ENCODE results near the gene ADAMTS7.
"Not testable (repeated sequence)": the region's sequence is repeated elsewhere in the genome, so short reads cannot be mapped to it uniquely, and the experiment has no call there.

The ADAMTS7 gene

DNA sequence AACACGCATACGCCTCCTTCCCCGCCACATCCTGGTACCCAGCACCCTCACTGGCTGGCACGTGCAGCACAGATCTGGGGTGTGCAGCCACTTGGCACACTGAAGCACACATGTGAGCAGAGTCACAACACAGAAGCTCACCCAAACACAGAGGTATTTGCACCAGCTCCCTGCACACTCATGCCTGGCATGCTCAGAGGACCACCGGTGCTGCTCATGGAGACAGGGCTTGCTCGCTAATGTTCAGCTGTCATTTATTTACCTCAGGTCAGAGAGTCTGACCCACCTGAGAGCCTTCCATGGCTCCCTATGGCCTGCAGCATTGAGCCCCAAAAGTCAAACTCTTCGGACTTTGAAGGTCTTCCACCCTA is 70.4 kb downstream of the ADAMTS7 start:
- FAIRE-seq, result no peak
- no peak for TF ChIP-seq POLR2A (IDR thresholded peaks at IDR 0.05; ENCODE audit: low read depth, low read length)
- DNase-seq (ENCODE audit: insufficient read length, low spot score), result no peak

DNA sequence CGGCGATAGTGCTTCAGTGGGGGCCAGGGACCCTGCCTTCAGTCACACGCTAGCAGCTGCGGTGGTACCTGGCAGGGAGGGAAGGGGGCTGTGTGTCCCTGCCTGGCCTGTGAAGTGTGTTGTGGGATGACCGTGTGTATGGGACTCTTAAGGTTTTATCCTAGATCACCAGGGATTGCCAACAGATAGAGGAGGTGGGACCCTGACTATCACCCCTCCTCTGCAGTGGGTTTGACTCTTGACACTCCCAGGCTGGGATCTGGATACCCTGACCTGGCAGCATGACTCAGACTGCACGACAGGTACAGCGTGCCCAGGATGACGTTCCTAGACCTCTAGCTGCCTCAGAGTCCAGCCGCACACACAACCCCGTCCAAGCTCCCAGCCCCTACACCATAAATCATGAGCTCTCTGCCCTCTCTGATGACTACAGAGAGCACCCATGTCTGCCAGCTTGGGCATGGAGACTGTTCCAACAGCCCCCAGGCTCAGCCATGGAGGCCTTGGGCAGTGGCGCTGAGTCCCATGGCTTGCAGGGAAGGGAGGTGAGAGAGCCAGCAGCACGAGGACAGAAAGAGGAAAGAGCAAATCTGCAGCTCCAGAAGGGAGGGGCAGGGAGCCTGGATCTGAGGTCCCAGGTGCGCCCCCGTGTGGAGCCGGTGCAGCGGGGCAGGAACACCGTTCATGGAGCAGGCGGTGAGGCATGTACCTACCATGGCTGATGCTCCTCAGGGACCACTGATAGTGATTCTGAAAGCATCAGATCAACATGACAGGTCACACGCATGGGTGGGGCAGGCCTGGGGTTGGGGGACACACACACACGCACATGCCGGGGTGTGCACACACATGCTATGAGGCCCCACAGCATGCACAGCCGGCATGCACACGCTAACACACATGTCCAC is 71.0 kb downstream of the ADAMTS7 start:
- FAIRE-seq, result no peak
- TF ChIP-seq POLR2A (IDR thresholded peaks at IDR 0.05; ENCODE audit: low read depth, low read length), result no peak
- DNase-seq (ENCODE audit: insufficient read length, low spot score), result no peak

DNA sequence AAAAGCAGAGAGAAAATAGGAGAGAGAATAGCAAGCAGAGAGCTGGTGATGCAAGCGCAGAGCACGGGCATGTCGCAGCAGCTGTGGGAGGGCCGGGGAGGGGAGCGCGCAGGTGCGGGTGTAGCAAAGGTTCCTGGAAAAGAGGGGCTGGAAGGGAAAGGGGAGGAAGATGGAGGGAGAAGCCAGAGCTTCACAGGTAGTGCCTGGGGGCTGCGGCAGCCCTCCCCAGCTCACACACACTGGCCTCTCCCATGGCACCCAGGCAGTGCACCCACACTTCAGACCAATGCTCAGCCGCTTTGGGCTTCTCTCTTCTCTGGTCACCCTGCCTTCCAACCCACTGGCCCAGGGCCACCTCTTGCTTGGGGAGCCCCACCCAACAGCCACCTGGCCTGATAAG is 72.1 kb downstream of the ADAMTS7 start:
- FAIRE-seq (no peak), DNase-seq (ENCODE audit: insufficient read length, low spot score) (no peak)
- no peak for TF ChIP-seq POLR2A (IDR thresholded peaks at IDR 0.05; ENCODE audit: low read depth, low read length)

DNA sequence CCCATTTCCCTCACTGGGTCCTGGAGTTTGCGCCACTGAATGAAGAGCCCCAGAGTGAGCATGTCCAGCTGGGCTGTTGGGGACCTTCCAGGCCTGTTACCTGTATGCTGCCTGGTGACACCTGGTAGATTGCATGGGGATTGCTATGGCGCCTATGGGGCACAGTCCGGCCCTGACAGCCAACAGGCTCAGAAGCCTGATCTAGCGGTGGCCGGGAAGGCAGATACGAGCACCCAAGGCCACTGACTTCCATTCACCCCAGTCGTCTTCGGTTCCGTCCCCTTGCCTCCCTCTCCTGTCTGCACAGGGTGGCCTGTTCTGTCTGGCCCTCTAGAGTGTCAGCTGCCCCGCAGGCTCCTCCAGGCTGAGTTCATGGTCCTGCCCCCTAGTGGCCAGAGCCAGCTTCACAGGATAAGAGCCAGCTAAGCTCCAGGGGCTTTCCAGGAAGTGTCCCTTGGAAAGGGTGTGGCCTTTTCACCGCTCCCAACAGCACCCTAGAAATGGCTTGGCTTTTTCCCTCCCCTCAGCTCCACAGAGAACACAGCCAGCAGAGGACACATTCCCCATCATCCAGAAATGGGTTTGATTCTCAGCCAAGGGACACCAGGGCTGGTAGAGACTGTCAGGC is 73.2 kb downstream of the ADAMTS7 start:
- not testable (repeated sequence) for FAIRE-seq; DNase-seq (ENCODE audit: insufficient read length, low spot score)

DNA sequence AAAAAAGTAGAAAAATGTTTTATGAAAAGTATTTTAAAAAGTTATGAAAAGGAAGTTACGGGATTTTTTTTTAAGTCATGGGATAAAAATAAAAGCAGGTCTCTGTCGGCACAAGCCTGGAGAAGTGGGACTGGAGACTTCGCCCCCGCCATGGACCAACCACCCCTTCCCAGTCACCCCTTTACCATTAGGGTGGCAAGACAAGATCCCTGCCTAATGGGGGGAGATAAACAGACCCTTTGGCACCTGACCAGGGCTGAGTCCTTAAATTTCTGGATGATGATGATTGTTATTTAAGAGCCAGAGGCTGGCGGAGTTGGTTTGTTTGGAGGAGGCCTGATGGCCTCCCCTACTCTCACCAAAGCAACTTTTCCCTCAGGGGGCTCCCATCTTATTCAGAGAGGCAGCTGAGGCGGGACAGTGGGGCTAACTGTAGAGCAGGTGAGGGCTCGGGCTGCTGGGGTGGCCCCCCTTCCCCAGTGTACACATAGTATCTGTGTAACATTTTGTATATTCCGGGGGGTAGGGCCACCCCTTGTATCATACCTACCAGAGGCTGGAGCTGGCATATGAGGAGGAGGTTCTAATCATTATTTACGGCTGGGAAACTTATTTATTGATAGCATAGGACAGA is 74.0 kb downstream of the ADAMTS7 start:
- DNase-seq (ENCODE audit: insufficient read length, low spot score) (no peak), FAIRE-seq (no peak)
- no peak for TF ChIP-seq POLR2A (IDR thresholded peaks at IDR 0.05; ENCODE audit: low read depth, low read length)

DNA sequence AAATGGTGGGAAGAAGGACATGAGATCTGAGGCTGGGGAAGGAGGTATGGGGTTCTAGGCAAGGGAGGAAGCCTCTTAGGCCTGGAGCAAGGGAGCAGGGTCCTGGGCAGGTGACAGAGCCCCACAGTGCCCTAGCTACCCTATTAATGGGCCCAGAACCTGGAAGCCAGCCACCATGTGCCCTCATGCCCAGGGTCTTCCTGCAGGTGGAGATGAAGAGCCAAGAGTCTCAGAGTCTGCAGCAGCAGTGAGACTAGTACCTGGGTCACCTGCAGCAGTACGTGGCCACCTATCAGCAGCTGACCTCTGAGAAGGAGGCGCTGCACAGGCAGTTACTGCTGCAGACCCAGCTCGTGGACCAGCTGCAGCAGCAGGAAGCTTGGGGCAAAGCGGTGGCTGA is 75.0 kb downstream of the ADAMTS7 start:
- FAIRE-seq; DNase-seq (ENCODE audit: insufficient read length, low spot score): not testable (repeated sequence)

DNA sequence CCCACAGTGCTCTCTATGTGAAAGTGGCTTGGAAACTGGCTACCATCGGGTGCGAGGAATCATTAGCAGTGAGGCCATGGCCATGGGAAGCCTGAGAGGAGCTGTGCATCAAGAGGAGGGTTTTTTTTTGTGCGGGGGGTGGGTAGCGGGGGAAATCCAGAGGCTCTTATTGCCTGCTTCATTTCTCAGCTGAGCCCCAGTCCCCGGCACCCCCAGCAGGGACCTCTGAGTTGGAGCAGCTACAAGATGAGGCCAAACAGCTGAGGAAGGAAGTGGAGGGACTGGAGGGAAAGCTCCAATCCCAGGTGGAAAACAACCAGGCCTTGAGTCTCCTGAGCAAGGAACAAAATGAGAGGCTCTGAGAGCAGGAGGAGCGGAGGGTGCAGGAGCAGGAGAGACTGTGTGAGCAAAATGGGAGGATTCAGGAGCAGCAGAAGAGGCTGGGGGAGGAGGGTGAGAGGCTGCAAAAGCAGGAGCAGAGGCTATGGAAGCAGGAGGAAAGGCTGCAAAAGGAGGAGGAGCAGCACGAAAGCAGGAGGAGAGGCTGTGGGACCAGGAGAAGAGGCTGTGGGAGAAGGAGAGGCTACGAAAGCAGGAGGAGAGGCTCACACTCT is 76.7 kb downstream of the ADAMTS7 start:
- TF ChIP-seq POLR2A (IDR thresholded peaks at IDR 0.05; ENCODE audit: low read depth, low read length), result no peak
- FAIRE-seq, result no peak

DNA sequence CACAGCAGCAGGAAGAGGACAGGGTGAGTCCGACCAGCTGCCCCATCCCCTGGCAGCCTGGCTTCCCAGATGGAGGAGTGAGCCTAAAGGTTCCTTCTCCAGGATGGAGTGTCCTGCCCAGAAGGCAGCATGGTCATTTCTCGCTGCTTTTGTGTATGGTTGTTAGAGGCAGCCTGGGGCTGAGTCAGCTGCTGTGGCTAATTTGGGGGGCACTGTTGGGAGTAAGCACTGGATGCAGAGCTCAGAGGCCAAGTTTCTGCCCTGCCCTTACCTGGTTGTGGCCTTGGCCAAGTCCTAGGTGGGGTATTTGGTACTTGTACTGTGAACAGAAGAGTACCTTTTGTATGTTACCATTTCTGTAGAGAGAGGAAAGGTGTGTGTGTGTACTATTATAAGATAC is 78.6 kb downstream of the ADAMTS7 start:
- FAIRE-seq (no peak), DNase-seq (ENCODE audit: insufficient read length, low spot score) (no peak)
- TF ChIP-seq POLR2A (IDR thresholded peaks at IDR 0.05; ENCODE audit: low read depth, low read length), result no peak

More for the DNA sequence above, 76.7 kb downstream of the ADAMTS7 start:
- DNase-seq (ENCODE audit: insufficient read length, low spot score), result no peak

DNA sequence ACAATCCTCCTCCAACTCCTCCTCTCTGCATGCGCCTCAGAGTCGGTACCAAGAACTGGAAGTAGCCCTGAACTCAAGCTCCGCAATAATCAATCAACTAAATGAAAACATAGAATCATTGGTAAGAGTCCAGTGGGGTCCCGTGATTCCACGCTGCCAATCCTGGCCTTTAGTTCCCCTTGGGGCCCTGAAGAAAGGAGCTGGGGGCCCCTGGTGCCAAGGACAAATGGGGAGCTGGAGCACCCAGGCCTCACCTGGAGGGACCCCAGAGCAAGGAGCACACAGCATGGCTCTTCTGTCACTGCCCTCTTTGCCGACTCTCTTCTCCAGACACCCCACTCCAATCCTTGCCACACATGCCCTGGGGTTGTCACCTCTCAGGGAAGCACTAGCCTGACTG is 80.3 kb downstream of the ADAMTS7 start:
- FAIRE-seq (no peak), DNase-seq (ENCODE audit: insufficient read length, low spot score) (no peak)
- no peak for TF ChIP-seq POLR2A (IDR thresholded peaks at IDR 0.05; ENCODE audit: low read depth, low read length)

DNA sequence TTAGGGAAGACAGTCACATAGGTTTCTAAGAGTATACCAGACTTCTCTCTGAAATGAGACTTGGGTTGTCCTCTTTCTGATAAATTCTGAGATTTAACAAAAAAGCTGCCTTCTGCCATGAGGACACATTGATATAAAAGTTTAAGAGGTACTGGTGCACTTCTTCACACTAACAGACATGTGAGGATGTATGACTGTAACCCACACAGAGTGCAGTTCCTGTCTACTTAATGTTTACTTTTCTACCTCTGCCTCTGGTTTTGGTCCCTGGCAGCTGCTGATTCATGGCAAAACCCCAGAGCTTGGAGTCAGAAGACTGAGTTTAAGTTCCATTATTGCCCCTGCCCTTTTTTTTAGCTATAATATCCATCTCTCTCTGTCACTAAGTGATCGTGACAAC is 82.8 kb downstream of the ADAMTS7 start:
- not testable (repeated sequence) for DNase-seq (ENCODE audit: insufficient read length, low spot score); FAIRE-seq

DNA sequence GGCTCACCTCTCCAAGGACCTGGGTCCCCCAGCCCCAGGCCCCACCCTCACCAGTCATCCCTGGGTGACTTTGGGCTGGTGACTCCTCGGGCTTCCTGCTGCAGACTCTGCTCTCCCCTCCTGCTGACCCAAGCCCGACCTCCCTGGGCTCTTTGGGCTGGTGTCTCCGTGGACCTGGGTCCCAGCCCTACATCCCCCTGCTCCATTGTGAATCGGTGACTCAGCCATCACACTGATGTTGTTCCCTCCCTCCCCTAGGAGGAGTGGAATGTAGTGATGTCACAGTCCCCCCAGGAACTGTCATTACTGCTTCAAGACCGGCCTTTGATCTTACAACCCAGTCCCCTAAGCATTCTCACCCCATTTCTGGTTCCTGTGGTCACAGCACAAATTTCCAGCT is 83.7 kb downstream of the ADAMTS7 start:
- DNase-seq (ENCODE audit: insufficient read length, low spot score) (no peak), FAIRE-seq (no peak)
- TF ChIP-seq POLR2A (IDR thresholded peaks at IDR 0.05; ENCODE audit: low read depth, low read length), result no peak

GRCh38 chr15:78726870-78727551 is 84.3 kb downstream of the ADAMTS7 start:
- no peak for TF ChIP-seq POLR2A (IDR thresholded peaks at IDR 0.05; ENCODE audit: low read depth, low read length)
- DNase-seq (ENCODE audit: insufficient read length, low spot score) (no peak), FAIRE-seq (no peak)

GRCh38 chr15:78719819-78720450 is 91.3 kb downstream of the ADAMTS7 start:
- DNase-seq (ENCODE audit: insufficient read length, low spot score); FAIRE-seq: not testable (repeated sequence)
